Lower leg skin (tissue), 4 donors: ENCODE results near the gene DMD. TPM values are rescaled to one million over a fixed set of nuclear protein-coding genes. Genes with fewer than 3 reads are reported as not detected.

Experiments used
- DNase-seq, 2 donors: peaks; one replicate each; pipeline ENCODE4 v3.0.0-alpha.2; 2019; ENCODE audit warnings: low spot score in 2 of 2
- H3K4me3 ChIP-seq: fragments of 200-600 bp; sonication (generic); 2 replicates; pipeline ENCODE4 v1.5.1; 2017; ENCODE audit warnings: mild to moderate bottlenecking, low read depth; ENCODE audit not compliant: poor library complexity, severe bottlenecking
- POLR2A ChIP-seq, 2 donors: fragments of 450-650 bp; IDR thresholded peaks; one replicate each; pipeline ENCODE4 v1.6.1; 2016 to 2017; ENCODE audit warnings: antibody characterized with exemption in 2 of 2, mild to moderate bottlenecking in 1 of 2, moderate library complexity in 1 of 2
- WGBS, 2 donors: methylation state at CpG; one replicate each; pipeline ENCODE4 v1.1.5; 2018; 5-methylcytosine and 5-hydroxymethylcytosine counted together
- intact Hi-C: fragments of 100-400 bp; cut with DNase I; formaldehyde crosslinking; loops from one replicate; pipeline ENCODE4 v1.15.0; 2023; ENCODE audit warnings: low total_unique reads
- total RNA-seq, 4 donors: library from RNA; depleted of rRNA; stranded (reverse); fragments of >200 nt; gene quantifications; one replicate each; pipeline ENCODE4 v1.1.0, GENCODE V29; 2016
- TF ChIP-seq, protein P1 (sequence below), 3 donors: fragments of 450-650 bp; IDR thresholded peaks; one replicate each; pipeline ENCODE4 v1.5.1; 2016; ENCODE audit warnings: antibody characterized with exemption in 3 of 3, mild to moderate bottlenecking in 3 of 3, moderate library complexity in 2 of 3

DMD gene
- total RNA-seq, 4 donors from 2014 or later = 23.0 to 27.5 (median 26.7) TPM

DNA sequence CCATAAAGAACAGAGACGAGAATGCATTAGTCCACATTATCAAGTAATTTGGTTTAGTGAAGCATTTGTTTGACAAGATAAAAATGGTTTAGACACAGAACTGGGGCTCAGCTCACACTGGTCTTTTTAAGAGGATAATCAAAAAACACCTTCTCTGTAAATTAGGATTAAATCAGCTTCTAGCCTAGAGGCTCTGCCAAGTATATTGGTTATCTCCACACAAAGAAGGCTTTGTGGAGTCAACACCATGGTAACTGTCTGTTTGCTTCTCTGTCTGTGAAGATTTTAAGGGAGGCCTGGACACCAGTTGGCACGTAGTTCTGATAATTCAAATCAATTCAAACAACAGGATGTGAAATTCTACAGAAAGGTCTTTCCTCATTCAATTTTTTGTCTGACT lies 687.0 kb downstream of the DMD start:
- 75 to 77% methylated on average over 2 of the region's 2 CpGs for WGBS, 2 donors
- H3K4me3 ChIP-seq = no peak overlapping the region
- intact Hi-C loops = no loop called here
- TF ChIP-seq, protein P1, sequence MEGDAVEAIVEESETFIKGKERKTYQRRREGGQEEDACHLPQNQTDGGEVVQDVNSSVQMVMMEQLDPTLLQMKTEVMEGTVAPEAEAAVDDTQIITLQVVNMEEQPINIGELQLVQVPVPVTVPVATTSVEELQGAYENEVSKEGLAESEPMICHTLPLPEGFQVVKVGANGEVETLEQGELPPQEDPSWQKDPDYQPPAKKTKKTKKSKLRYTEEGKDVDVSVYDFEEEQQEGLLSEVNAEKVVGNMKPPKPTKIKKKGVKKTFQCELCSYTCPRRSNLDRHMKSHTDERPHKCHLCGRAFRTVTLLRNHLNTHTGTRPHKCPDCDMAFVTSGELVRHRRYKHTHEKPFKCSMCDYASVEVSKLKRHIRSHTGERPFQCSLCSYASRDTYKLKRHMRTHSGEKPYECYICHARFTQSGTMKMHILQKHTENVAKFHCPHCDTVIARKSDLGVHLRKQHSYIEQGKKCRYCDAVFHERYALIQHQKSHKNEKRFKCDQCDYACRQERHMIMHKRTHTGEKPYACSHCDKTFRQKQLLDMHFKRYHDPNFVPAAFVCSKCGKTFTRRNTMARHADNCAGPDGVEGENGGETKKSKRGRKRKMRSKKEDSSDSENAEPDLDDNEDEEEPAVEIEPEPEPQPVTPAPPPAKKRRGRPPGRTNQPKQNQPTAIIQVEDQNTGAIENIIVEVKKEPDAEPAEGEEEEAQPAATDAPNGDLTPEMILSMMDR (IDR thresholded peaks at IDR 0.05) = no peak
- no peak for TF ChIP-seq POLR2A (IDR thresholded peaks at IDR 0.05)
- DNase-seq = no peak

DNA sequence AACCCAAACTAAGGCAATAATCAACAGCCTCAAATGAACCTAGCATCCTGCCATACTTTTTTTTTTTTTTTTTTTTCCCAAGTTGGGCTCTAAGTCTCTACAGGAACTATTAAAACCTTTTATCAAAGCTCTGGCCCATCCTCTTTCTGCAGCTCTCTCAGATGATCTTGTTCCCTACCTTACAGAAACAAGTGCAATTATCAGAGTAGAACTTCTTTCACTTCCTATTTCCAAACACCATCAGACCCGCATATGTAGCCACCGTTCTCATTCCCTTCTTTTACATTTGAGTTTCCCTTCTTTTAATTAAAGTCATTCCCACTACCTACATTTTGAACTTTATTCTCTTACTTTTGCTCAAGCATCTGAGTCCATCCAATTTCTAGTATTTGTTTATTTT lies 690.6 kb downstream of the DMD start:
- TF ChIP-seq POLR2A (IDR thresholded peaks at IDR 0.05) = no peak
- intact Hi-C loops = no loop called here
- WGBS, 2 donors = 92 to 96% methylated on average over 2 of the region's 2 CpGs
- H3K4me3 ChIP-seq = no peak overlapping the region
- DNase-seq = no peak

DNA sequence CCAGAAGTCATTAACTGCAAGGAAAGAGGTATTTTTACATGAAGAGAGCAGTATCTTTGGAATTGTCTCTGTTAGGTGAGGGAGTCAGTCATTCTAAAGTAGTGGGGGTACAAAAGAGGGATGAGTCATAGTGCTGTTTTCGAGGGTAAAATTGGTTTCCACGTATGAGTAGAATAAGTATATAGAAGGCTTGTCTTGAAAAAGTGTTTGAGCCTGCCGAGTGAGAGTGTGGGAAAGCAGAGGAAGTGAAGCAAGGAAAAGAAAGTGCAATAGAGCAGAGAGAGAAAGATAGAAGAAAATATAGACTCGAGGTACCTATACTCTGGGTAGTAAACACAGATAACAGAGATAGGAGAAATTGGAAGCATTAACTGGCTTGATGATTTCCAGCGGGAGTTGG lies 696.4 kb downstream of the DMD start:
- TF ChIP-seq POLR2A (IDR thresholded peaks at IDR 0.05) = no peak
- TF ChIP-seq, protein P1 (IDR thresholded peaks at IDR 0.05) = no peak
- DNase-seq = no peak
- no peak overlapping the region for H3K4me3 ChIP-seq
- intact Hi-C loops = no loop called here
- 71 to 72% methylated on average over 5 of the region's 5 CpGs for WGBS, 2 donors

DNA sequence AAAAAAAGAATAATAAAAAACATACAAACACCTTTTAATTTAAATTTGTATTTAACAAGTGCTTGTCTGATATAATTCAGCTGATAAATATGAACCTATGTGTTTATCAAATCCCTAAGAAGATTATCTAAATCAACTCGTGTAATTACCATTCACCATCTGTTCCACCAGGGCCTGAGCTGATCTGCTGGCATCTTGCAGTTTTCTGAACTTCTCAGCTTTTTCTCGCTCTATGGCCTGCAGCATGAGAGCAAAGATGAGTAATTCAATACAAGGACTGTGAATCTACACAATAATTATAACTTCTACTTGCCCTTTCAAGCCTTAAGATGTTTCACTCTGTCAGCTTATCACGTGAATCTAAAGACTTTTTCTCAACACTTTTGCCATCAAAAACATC lies 709.7 kb downstream of the DMD start:
- TF ChIP-seq, protein P1 (IDR thresholded peaks at IDR 0.05) = no peak
- TF ChIP-seq POLR2A (IDR thresholded peaks at IDR 0.05) = no peak

DNA sequence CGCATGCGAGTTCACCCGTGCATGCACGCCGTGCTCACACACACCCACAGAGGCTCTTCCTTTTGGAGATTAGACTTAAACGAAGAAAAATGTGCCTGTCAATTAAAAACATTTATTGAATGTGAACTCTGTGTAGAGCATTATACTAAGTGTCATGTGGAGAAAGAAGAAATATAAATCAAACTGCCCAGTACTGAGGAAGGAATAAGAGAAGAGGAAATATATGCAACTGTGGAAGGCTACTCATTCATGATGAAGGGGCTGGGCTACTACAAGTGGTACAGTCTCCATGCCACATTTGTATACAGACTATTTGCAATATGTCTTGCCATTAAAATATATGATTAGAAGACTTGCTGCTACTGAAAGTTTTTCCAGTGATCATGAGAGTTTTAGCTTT lies 714.7 kb downstream of the DMD start:
- H3K4me3 ChIP-seq = no peak overlapping the region
- intact Hi-C loops = no loop called here

More for the DNA sequence above, 709.7 kb downstream of the DMD start:
- WGBS, 2 donors = 48 to 50% methylated on average over 3 of the region's 3 CpGs
- no peak for DNase-seq
- intact Hi-C loops = no loop called here
- no peak overlapping the region for H3K4me3 ChIP-seq

DNA sequence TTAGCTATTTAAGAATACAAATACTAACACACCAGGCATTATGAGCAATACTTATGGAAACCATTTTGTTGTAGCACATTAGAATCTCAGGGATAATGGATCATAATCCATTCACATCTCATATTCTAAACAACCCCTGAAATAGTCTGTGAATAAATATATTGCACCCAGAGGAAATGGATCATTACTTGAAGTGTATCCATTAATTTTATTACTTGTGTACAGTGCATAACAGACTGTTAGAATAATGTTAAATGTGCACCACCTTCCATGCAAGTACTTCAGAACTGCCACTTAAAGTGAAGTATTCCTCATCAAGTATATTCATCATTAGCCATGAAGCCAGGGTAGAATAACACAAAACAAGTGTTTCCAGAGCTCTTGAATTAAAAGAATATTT lies 715.5 kb downstream of the DMD start:
- no peak overlapping the region for H3K4me3 ChIP-seq
- TF ChIP-seq, protein P1 (IDR thresholded peaks at IDR 0.05) = no peak
- no peak for TF ChIP-seq POLR2A (IDR thresholded peaks at IDR 0.05)
- intact Hi-C loops = no loop called here
- DNase-seq = no peak

More for the DNA sequence above, 714.7 kb downstream of the DMD start:
- WGBS, 2 donors = 64 to 66% methylated on average over 6 of the region's 6 CpGs
- TF ChIP-seq POLR2A (IDR thresholded peaks at IDR 0.05) = no peak
- TF ChIP-seq, protein P1 (IDR thresholded peaks at IDR 0.05) = no peak
- no peak for DNase-seq
